Activated CD8-positive, alpha-beta T cell treated with anti-CD3 and anti-CD28 coated beads for 36 hours (primary cell): ENCODE results near the gene PDS5A. TPM values are rescaled to one million over a fixed set of nuclear protein-coding genes. Genes with fewer than 3 reads are reported as not detected.

ENCODE experiments used
- ATAC-seq: fragments of 200-7000 bp; cut with Tn5 transposase; one replicate; pipeline ENCODE4 v1.10.0; 2021; ENCODE audit warnings: mild to moderate bottlenecking, moderate library complexity
- CTCF ChIA-PET: fragments of 350-600 bp; sonication (Branson Sonifier 250); formaldehyde crosslinking; loops from one replicate; lab custom pipeline; 2021; ENCODE audit warnings: antibody characterized with exemption; lab: Charles Lee
- POLR2A ChIA-PET: fragments of 350-600 bp; sonication (Branson Sonifier 250); formaldehyde crosslinking; loops from one replicate; lab custom pipeline; 2021; ENCODE audit warnings: antibody characterized with exemption; lab: Charles Lee
- DNase-seq: peaks from one replicate; pipeline ENCODE4 v3.0.0-alpha.2; 2020
- H3K27ac Mint-ChIP-seq: one replicate; pipeline ENCODE4 v1.8.0; 2021; ENCODE audit warnings: mild to moderate bottlenecking, mixed read lengths
- H3K27me3 Mint-ChIP-seq: one replicate; pipeline ENCODE4 v1.8.0; 2021; ENCODE audit warnings: mixed read lengths
- H3K36me3 Mint-ChIP-seq: one replicate; pipeline ENCODE4 v1.8.0; 2021; ENCODE audit warnings: low read depth, mixed read lengths
- H3K4me1 Mint-ChIP-seq: one replicate; pipeline ENCODE4 v1.8.0; 2021; ENCODE audit warnings: low read depth, mixed read lengths
- H3K4me3 Mint-ChIP-seq: one replicate; pipeline ENCODE4 v1.8.0; 2021; ENCODE audit warnings: mild to moderate bottlenecking, moderate library complexity, mixed read lengths
- H3K9me3 Mint-ChIP-seq: one replicate; pipeline ENCODE4 v1.8.0; 2021; ENCODE audit warnings: mixed read lengths
- intact Hi-C: fragments of 100-400 bp; cut with micrococcal nuclease; formaldehyde crosslinking; loops from one replicate; pipeline ENCODE4 v1.10.0; 2022
- total RNA-seq, 2 experiments: library from RNA; stranded (reverse); gene quantifications; one replicate each; pipeline ENCODE4 v1.2.3, GENCODE V29; 2021
- TF ChIP-seq, protein P1 (sequence below): fragments of 200-600 bp; IDR thresholded peaks from one replicate; pipeline ENCODE4 v1.8.0; 2022; ENCODE audit warnings: antibody characterized with exemption, mild to moderate bottlenecking

Gene PDS5A
- total RNA-seq, 2 experiments from 2014 or later = 105 to 106 TPM

GRCh38 chr4:39924014-39924413, 53.7 kb downstream of the PDS5A start:
- intact Hi-C loops = no loop called here
- Mint-ChIP-seq H3K4me3 (no peak overlapping the region), H3K27ac (no peak overlapping the region), H3K36me3 (peaks cover 26% of the 10 kb centered on the region), H3K9me3 (no peaks in the 10 kb centered on the region), H3K4me1 (peaks cover 4% of the 10 kb centered on the region), H3K27me3 (no peaks in the 10 kb centered on the region)
- TF ChIP-seq, protein P1, sequence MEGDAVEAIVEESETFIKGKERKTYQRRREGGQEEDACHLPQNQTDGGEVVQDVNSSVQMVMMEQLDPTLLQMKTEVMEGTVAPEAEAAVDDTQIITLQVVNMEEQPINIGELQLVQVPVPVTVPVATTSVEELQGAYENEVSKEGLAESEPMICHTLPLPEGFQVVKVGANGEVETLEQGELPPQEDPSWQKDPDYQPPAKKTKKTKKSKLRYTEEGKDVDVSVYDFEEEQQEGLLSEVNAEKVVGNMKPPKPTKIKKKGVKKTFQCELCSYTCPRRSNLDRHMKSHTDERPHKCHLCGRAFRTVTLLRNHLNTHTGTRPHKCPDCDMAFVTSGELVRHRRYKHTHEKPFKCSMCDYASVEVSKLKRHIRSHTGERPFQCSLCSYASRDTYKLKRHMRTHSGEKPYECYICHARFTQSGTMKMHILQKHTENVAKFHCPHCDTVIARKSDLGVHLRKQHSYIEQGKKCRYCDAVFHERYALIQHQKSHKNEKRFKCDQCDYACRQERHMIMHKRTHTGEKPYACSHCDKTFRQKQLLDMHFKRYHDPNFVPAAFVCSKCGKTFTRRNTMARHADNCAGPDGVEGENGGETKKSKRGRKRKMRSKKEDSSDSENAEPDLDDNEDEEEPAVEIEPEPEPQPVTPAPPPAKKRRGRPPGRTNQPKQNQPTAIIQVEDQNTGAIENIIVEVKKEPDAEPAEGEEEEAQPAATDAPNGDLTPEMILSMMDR = no peak
- ATAC-seq (no peak), DNase-seq (no peak)
- POLR2A ChIA-PET = interaction anchor here (0.8 to 1.5 kb wide), 2 partner anchors 12 to 28 kb away, joined by 3 read pairs; no protein-coding TSS in a partner anchor
- CTCF ChIA-PET = interaction anchor here (1.0 kb wide), 1 partner anchor 50 kb away, joined by 3 read pairs; no protein-coding TSS in a partner anchor

DNA sequence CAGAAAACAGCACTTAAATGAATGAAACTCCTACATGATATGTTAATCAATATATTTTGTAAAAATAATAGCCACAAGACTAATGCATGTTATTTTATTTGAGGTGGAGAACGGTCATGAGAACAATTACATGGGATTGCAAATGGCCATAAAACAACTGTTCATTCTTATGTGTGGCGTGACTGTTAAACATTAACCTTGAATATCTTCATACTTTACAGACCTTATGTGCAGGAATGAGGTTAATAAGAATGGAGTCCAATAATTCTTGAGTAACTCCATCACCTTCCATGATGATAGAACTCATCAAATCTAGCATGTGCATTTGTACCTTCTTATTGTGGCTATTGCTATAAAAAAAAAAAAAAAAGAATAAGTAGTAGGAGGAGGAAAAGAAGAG, 55.3 kb downstream of the PDS5A start:
- POLR2A ChIA-PET = no interaction called here
- Mint-ChIP-seq H3K27me3 (no peaks in the 10 kb centered on the region), H3K36me3 (peaks cover 21% of the 10 kb centered on the region), H3K27ac (no peak overlapping the region), H3K4me1 (no peaks in the 10 kb centered on the region), H3K4me3 (no peak overlapping the region), H3K9me3 (no peaks in the 10 kb centered on the region)
- intact Hi-C loops = no loop called here
- TF ChIP-seq, protein P1 = no peak
- CTCF ChIA-PET = no interaction called here
- DNase-seq (no peak), ATAC-seq (no peak)

DNA sequence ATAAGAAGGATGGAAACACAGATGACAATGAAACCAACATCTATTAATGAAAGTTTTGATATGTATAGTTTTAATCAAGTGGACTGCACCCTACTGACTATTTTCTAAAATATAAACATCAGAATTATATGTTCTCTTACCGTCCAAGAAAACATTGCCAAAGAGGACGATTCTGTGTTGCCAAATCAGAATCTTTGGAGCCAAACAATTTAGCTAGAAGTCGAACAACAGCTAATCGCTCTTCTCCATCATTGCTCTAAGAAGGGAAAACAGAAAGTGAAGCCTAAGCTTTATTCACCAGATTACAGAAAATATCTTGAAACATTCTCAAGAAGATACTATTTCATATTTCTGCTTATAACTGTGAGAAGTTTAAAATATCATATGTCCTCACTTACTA, 64.2 kb downstream of the PDS5A start:
- CTCF ChIA-PET = interaction anchor here (1.0 to 1.2 kb wide), 2 partner anchors 13 to 65 kb away, joined by 3 to 4 read pairs; no protein-coding TSS in a partner anchor
- Mint-ChIP-seq H3K4me3 (no peak overlapping the region), H3K9me3 (no peaks in the 10 kb centered on the region), H3K4me1 (no peaks in the 10 kb centered on the region), H3K27ac (no peak overlapping the region), H3K36me3 (peaks cover 18% of the 10 kb centered on the region), H3K27me3 (no peaks in the 10 kb centered on the region)
- intact Hi-C loops = no loop called here
- DNase-seq (no peak), ATAC-seq (no peak)
- POLR2A ChIA-PET = no interaction called here
- TF ChIP-seq, protein P1 = no peak

GRCh38 chr4:39910064-39910463, 67.6 kb downstream of the PDS5A start:
- ChIA-PET POLR2A (interaction anchor here (0.7 kb wide), 1 partner anchor 59 kb away, joined by 3 read pairs; no protein-coding TSS in a partner anchor), CTCF (interaction anchor here (1.0 kb wide), 2 partner anchors 63 to 415 kb away, joined by 3 read pairs; no protein-coding TSS in a partner anchor)
- no peak for DNase-seq
- Mint-ChIP-seq H3K27ac (no peak overlapping the region), H3K36me3 (peaks cover 30% of the 10 kb centered on the region), H3K9me3 (no peaks in the 10 kb centered on the region), H3K4me3 (no peak overlapping the region), H3K4me1 (peaks cover 6% of the 10 kb centered on the region), H3K27me3 (no peaks in the 10 kb centered on the region)
- ATAC-seq = no peak
- TF ChIP-seq, protein P1 = no peak
- intact Hi-C loops = no loop called here

GRCh38 chr4:39908284-39908683, 69.4 kb downstream of the PDS5A start:
- DNase-seq (no peak), ATAC-seq (no peak)
- H3K4me3 Mint-ChIP-seq = no peak overlapping the region
- no peak overlapping the region for H3K27ac Mint-ChIP-seq
- no peaks in the 10 kb centered on the region for H3K9me3 Mint-ChIP-seq
- ChIA-PET POLR2A (interaction anchor here (0.7 kb wide), 1 partner anchor 568 kb away, joined by 3 read pairs; no protein-coding TSS in a partner anchor), CTCF (interaction anchor here (0.7 to 1.2 kb wide), 3 partner anchors 67 to 439 kb away, joined by 3 read pairs; no protein-coding TSS in a partner anchor)
- peaks cover 31% of the 10 kb centered on the region for H3K36me3 Mint-ChIP-seq
- TF ChIP-seq, protein P1 = no peak
- no peaks in the 10 kb centered on the region for H3K27me3 Mint-ChIP-seq
- peaks cover 6% of the 10 kb centered on the region for H3K4me1 Mint-ChIP-seq
- intact Hi-C loops = loop anchor here (10.0 kb wide), 1 partner anchor 67 kb away; the partner anchor contains the start of gene PDS5A
